Mucosa of descending colon (tissue), 3 donors: Measurements from ENCODE around the gene NF1. TPM values are rescaled to one million over a fixed set of nuclear protein-coding genes. Genes with fewer than 3 reads are reported as not detected.

Source experiments
- ATAC-seq: fragments of 200-7000 bp; cut with Tn5 transposase; one replicate; pipeline ENCODE4 v1.9.1; 2020; ENCODE audit warnings: mild to moderate bottlenecking, moderate library complexity
- DNase-seq, 3 donors: peaks; one replicate each; pipeline ENCODE4 v3.0.0-alpha.2; 2020
- H3K36me3 ChIP-seq: fragments of 200-600 bp; one replicate; pipeline ENCODE4 v1.8.0; 2021; ENCODE audit warnings: low read depth, mild to moderate bottlenecking
- H3K4me1 ChIP-seq: fragments of 200-600 bp; one replicate; pipeline ENCODE4 v1.8.0; 2021; ENCODE audit warnings: low read depth, mild to moderate bottlenecking
- H3K4me3 ChIP-seq: fragments of 200-600 bp; one replicate; pipeline ENCODE4 v1.8.0; 2021; ENCODE audit warnings: mild to moderate bottlenecking
- H3K9me3 ChIP-seq: fragments of 200-600 bp; one replicate; pipeline ENCODE4 v1.8.0; 2021; ENCODE audit warnings: mild to moderate bottlenecking
- intact Hi-C, 2 donors: fragments of 100-400 bp; cut with DNase I in 1 of 2; cut with micrococcal nuclease in 1 of 2; formaldehyde crosslinking; loops; one replicate each; pipeline versions ENCODE4 v1.11.0 to v1.11.1; 2022; cut with DNase I, micrococcal nuclease
- total RNA-seq, 3 donors: library from RNA; stranded (reverse); fragmentation: NEBNext Ultra II Directional in 2 of 3; extraction: Animal tissue kit (Norgen Biotek cat#: 25700) in 2 of 3; gene quantifications; one replicate each; pipeline versions ENCODE4 v1.2.1 to v1.2.4, GENCODE V29; 2021 to 2023
- TF ChIP-seq, protein P1 (sequence below): fragments of 200-600 bp; IDR thresholded peaks from one replicate; pipeline ENCODE4 v1.8.0; 2022; ENCODE audit warnings: antibody characterized with exemption, mild to moderate bottlenecking
- donor health status: DM: no; HTN: no; CAD: no; lungs with moderate emphysema.
- donor health status: DM: no; HTN: no; CAD: no.
- donor health status: DM: no; HTN: yes; CAD: no.

The NF1 gene
- total RNA-seq, 3 donors from 2014 or later, result 51.9 to 67.6 (median 52.4) TPM

DNA sequence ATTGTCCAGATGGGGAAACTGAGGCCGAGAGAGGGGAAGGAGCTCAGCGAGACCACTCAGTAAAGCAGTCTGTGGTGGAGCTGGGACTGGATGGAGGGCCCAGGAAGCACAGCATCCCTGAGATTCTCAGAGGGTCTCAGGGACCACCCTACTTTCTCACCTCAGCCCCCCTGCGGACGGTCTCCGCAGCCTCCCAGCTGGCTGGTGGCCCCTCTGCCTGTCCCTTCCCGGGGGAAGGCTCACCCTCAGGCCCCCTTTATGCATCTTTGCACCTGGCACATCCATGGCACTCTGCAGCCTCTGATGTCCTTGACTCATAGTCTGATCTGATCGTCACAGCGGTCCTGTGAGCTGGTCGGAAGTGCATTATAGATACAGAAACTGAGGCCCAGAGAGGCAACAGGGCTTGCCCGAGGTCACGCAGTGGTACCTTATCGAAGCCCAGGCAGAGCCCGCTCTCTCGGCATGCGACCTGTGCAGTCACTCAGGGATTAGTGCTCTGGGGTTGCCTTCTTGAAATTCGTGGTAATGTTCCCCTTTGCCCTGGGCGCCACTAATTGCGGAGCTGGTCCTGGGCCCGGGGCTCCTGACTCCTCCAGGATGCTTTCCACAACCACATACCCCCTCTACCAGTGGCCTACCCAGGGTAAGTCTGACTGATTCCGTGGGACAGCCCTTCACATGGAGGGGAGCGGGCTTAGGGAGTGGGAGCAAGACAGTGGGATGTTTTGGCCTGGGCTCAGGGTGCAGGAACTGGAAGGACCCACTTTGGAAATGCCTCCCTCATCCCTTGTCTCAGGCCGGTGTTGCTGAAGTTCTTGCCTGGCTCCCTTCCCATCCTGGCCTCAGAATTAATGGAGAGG lies 321.1 kb downstream of the NF1 start:
- ATAC-seq, result no peak

DNA sequence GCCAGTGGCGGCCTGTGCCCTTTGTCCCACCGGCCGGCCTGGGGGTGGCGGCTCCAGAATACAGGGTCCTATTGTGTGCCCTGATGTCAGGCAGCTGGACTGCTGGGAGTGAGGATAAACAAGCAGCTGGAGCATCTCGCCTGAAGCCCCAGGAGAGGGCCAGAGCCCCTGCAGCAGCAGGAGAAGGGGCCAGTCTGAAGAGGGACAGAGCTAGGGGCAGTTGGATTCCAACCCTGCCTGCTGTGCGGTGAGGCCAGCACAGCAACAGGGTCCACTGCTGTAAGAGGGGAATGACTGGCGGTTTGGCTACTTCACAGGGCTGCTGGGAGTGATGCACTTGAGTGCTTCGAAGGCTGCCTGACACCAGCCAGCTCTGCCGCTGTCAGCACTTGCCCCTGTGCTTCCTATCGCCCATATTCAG lies 321.7 kb downstream of the NF1 start:
- Histone ChIP-seq H3K4me1 (no peaks in the 10 kb centered on the region), H3K4me3 (no peak overlapping the region), H3K36me3 (no peaks in the 10 kb centered on the region), H3K9me3 (no peaks in the 10 kb centered on the region)
- DNase-seq (peak in 1 of 3 donors; percentile 17), ATAC-seq (no peak)
- intact Hi-C loops, result no loop called here
- TF ChIP-seq, protein P1, sequence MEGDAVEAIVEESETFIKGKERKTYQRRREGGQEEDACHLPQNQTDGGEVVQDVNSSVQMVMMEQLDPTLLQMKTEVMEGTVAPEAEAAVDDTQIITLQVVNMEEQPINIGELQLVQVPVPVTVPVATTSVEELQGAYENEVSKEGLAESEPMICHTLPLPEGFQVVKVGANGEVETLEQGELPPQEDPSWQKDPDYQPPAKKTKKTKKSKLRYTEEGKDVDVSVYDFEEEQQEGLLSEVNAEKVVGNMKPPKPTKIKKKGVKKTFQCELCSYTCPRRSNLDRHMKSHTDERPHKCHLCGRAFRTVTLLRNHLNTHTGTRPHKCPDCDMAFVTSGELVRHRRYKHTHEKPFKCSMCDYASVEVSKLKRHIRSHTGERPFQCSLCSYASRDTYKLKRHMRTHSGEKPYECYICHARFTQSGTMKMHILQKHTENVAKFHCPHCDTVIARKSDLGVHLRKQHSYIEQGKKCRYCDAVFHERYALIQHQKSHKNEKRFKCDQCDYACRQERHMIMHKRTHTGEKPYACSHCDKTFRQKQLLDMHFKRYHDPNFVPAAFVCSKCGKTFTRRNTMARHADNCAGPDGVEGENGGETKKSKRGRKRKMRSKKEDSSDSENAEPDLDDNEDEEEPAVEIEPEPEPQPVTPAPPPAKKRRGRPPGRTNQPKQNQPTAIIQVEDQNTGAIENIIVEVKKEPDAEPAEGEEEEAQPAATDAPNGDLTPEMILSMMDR, result no peak

More for the DNA sequence above, 321.1 kb downstream of the NF1 start:
- TF ChIP-seq, protein P1, result no peak
- H3K4me1 ChIP-seq, result no peaks in the 10 kb centered on the region
- H3K4me3 ChIP-seq, result no peak overlapping the region
- H3K36me3 ChIP-seq, result no peaks in the 10 kb centered on the region
- intact Hi-C loops, result no loop called here
- no peaks in the 10 kb centered on the region for H3K9me3 ChIP-seq
- peak in 1 of 3 donors; percentile 34 for DNase-seq

DNA sequence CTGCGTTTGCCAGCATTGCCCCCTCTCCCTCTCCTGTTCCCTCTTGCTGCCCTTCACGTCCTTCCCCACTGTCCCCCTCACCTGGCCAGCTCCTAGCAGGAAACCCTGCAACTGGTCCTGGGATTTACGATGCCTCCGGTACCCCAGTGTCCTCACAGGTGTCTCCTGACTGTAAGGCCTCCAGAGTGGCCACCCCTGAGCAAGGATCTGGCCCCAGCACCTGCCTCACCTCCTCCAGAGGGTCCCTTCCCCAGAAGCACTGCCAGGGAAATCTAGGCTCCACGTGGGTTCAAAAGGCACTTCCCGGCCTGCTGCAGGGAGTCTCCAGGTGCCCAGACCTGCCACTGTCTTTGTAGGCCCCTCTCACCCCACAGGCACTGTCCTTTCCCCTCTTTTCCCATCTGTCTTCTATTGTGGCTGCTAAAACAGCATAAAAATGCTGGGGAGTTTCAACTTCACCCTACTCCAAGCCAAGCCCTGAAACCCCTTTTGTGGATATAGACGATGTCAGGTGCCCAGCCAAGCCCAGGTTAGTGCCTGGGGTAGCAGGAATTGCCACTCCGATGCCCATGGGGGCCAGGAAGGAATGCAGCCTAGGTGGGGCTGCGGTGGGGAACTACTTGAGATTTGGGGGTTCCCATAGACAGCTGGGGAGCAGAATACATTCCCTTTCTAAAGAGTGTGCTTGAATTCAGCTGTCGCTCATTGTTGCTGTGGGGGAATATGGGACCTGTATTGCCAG lies 322.4 kb downstream of the NF1 start:
- no peaks in the 10 kb centered on the region for H3K4me1 ChIP-seq
- intact Hi-C loops, result no loop called here
- TF ChIP-seq, protein P1, result no peak
- ATAC-seq, result no peak
- H3K4me3 ChIP-seq, result no peak overlapping the region
- peak in 1 of 3 donors; percentile 26 for DNase-seq
- no peaks in the 10 kb centered on the region for H3K36me3 ChIP-seq
- H3K9me3 ChIP-seq, result no peaks in the 10 kb centered on the region

DNA sequence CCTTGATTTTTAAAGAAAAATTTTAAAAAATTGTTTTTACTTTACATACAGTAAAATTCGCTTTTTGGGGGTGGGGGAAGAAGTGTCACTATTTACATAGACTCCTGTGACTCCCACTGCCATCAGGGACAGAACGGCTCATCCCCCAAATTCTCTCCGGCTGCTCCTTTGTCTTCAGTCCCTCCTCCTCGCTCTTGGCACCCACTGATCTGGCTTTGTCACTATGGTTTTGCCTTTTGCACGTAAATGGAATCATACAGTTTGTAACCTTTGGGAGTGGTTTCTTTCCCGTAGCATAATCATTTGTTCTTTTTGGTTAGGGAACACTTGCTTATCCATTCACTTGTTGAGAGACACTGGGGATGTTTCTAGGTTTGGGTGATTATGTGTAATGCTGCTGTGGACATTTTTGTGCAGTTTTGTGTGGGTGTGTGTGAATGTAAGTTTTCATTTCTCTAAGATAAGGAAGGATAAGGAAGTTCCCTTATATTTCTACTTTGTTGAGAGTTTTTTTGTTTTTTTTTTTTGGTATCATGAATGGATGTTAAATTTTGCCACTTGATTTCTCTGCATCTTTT lies 324.1 kb downstream of the NF1 start:
- Histone ChIP-seq H3K4me3 (no peak overlapping the region), H3K36me3 (no peaks in the 10 kb centered on the region), H3K4me1 (no peaks in the 10 kb centered on the region), H3K9me3 (no peaks in the 10 kb centered on the region)
- TF ChIP-seq, protein P1, result no peak
- intact Hi-C loops, result no loop called here
- ATAC-seq, result no peak
- no peak for DNase-seq

DNA sequence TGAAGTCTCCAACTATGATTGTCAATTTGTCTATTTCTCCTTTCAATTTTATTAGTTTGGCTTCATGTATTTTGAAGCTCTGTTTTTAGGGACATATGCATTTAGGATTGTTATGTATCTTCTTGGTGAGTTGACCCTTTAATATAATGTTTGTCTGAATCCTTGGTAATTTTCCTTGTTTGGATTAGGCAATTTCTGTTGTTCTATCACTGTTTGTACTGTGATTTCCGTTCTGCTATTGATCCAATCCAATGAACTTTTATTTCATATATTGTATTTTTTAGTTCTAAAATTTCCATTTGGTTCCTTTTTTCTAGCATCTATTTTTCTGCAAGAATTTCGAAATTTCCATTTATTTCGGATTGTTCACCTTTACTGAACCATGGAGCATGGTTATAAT lies 327.7 kb downstream of the NF1 start:
- DNase-seq (no peak), ATAC-seq (no peak)
- Histone ChIP-seq H3K4me3 (no peak overlapping the region), H3K4me1 (no peaks in the 10 kb centered on the region), H3K36me3 (no peaks in the 10 kb centered on the region), H3K9me3 (no peaks in the 10 kb centered on the region)
- TF ChIP-seq, protein P1, result no peak
- intact Hi-C loops, result no loop called here
